Breast epithelium (tissue), 3 donors: ENCODE measurements around the gene PRR22.

ENCODE experiments used
- CTCF ChIP-seq, 3 donors: fragments of 450-650 bp; IDR thresholded peaks; one replicate each; pipeline ENCODE4 v1.5.1; 2016 to 2017; ENCODE audit warnings: antibody characterized with exemption in 3 of 3, mild to moderate bottlenecking in 3 of 3, moderate library complexity in 3 of 3
- POLR2AphosphoS5 ChIP-seq, 3 donors: sonication (generic); formaldehyde crosslinking; IDR thresholded peaks; one replicate each; pipeline ENCODE4 v1.6.1; 2017; ENCODE audit warnings: antibody characterized with exemption in 3 of 3

GRCh38 chr19:5782322-5782721 lies 2.2 kb downstream of the PRR22 start:
- no peak for TF ChIP-seq CTCF (IDR thresholded peaks at IDR 0.05)
- no peak for TF ChIP-seq POLR2AphosphoS5 (IDR thresholded peaks at IDR 0.05)
